Hematopoietic multipotent progenitor cell treated with erythropoietin and hydrocortisone succinate and interleukin-3 and kit ligand, for 4 days (in vitro differentiated cells): ENCODE data around the gene ZNF219.
A peak's percentile ranks its signal among the peaks of the same experiment; 100 is the strongest.

Experiments used
- DNase-seq: peaks from one replicate; pipeline ENCODE4 v3.0.0-alpha.2; 2015

ZNF219 gene

DNA sequence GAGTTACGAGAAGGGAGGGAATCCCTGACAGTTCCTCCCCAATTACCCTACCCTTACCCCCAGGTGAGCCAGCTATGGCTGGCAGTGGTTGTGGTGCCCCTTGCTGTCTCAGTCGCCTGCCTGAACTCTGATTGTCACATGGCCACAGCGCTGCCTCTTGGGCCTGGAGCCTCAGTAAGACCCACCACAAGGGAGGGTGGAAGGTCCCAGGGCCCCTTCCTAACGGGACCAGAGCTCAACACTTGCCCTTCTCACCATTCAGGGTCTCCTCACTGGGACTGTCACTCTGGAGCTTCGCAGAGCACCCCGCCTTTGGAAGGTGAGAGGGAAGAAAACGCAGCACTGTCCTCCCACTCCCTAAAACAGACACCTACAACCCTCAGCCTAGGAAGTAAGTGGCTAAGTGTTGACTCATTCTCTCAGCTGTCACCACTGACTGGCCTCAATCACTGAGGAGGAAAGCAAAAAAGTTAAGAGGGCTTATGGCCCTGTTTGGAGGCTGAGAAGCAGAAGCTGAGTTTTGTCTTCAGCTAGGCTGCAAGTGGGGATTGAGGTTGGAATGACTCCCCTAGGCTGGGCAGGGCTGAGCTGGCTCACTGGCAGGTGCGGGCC, 3.5 kb upstream of the ZNF219 start:
- DNase-seq: no peak

DNA sequence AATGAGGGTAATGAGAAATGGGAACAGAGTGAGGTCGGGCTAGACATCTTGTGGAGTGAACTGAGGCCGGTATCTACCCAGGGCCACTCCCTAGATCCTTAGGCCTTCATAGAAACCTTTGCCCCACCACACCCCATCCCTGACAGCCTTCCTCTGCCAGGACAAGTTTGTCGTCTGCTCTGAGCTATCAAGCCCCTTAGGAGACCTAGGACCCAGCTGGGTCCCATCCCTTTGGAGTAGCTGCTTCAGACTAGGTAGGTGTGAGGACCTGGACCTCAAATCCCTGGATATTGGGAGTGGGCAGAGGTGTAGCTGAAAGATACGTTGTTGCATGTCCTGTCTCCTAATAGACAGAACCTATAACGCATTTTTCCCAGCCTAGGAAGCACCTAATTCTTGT, 2.5 kb upstream of the ZNF219 start, which contains the start of gene TMEM253:
TMEM253 (plus strand) TSS at position 136 of the 400 bp plus-strand sequence. CDS start 278 bp downstream, outside the sequence.
- DNase-seq: no peak

GRCh38 chr14:21099596-21099985, 1.1 kb upstream of the ZNF219 start:
- DNase-seq: no peak

- no peak for DNase-seq
Measured at GRCh38 chr14:21098892-21099595, 589 bp upstream of the ZNF219 start.

DNA sequence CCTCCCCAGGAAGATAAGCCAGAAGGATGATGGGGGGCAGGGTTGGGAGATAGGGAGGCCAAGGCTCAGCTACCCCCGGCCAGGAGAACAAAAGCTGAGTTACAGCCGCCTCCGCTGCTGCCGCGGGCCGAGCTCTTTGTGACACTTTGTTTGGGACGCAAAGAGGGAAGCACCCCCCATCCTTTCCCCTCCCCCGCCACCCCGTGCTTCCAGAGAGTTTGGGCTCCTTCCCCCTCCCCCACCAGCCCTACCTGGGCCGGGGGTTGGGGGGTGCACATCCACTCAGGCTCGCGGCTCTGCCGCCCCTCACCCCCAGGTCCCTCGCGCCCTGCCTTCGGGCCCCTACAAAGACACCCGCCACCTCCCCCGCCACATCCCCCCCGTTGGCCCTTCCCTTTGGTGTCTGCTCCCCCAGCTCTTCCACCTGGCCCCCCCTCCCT, 799 bp downstream of the ZNF219 start:
- DNase-seq: peak; percentile 41

GRCh38 chr14:21096978-21097635, 1.3 kb downstream of the ZNF219 start:
- no peak for DNase-seq

DNA sequence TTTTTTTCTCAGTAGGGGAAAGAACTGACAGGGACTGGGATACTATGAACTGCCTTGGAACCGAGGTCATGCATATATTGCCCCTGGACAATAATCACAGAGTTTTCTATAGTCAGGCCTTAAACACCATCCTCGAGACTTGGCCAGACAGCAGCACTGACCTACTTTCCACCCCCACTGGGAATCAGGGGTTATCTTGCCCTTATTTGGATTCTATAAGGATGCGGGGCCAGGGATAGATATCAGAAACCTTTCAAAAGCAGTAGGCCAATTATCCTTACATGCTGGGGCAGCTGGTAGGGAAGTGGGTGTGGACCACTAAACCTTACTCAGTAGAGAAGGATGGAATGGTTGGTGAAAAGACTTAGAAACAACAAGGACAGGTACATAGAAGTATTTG, 2.0 kb downstream of the ZNF219 start:
- DNase-seq: no peak

DNA sequence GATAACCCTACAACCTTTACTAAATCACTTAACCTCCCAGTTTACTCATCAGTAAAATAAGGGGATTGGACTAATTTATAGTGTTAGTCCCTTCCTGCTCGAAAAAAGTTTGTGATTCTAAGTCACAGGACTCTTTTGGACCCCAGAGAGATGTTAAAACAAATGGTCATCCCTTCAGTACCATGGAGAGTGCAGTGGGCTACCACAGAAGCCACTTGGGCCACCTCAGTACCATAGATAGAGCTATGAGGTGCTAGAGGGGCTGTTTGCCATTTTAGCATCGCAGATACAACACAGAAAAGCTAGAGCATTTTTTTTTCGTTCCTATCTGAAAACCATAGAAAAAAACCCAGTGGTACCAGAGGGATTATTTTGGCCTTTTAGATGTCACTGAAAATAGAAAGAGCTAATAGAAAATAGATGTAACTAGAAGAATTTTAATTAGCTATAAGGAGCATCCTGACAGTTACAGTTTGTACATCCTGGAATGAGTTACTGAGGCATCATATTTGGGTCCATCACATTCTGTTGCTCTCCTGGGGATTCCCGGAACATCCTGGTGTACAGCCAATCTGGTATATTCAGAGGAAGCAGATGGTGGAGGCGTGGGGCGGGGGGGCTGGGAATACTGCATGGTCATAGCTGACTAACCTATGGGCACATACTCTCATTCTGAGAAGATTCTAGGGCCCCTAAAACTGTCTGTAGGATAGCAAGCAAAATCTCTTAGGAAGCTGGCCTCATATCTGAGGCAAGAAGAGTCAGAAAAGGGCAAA, 2.8 kb downstream of the ZNF219 start:
- DNase-seq: peak; percentile 35

- no peak for DNase-seq
Measured at GRCh38 chr14:21093769-21094681, 4.4 kb downstream of the ZNF219 start.

GRCh38 chr14:21093018-21093417, 5.4 kb downstream of the ZNF219 start:
- DNase-seq: no peak

DNA sequence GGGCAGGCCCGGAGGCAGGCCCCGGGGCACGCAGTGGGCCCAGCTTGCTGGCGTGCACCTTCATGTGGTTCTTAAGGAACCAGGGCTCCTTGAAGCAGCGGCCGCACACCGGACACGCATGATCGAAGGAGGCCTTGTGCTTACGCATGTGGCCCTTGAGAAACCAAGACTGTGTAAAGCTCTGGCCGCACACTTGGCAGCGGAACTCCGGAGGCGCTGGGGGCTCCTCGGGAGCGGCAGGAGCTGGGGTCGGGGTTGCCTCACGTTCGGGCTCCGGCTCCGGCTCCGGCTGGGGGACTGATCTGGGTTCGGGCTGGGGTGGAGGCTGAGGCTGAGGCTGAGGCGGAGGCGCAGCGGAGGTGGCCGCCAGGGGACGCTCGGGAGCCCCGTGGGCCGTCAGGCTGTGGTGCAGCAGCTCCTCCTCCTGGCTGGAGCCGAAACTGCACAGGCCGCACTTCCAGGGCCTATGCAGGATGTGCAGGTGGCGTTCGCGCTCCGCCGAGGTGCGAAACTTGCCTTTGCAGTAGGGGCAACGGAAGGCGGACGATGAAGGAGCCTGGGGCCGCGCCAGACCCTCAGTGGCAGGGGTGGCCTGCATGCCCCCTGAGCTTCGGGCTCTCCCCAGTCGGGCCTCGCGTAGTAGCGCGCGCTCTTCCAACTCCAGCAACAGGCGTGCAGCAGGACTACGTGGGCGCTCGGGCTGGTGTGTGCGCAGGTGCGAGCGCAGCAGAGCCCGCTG, 6.0 kb downstream of the ZNF219 start:
- peak; percentile 86 for DNase-seq

DNA sequence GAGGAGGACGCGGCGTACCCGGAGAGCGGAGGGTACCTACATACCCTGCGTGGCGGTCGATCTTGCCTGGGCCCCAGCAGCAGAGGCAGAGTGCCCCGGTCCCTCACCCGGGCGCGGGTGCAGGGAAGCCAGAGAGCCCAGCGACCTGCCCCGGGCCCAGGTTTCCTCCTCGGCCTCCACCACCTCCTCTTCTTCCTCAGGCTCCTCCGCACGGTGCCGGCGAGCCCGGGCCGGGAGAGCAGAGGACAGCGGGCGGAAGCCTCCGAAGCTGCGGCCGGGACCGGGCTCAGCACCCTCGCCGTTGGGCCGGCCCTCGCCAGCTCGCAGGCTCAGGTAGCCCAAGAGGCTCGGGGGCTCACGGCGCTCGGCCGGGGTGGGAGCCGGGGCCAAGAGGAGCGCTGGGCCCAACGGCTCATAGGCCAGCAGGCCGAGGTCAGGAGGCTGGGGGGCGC, 6.6 kb downstream of the ZNF219 start:
- no peak for DNase-seq

- DNase-seq: no peak
Measured at GRCh38 chr14:21090940-21091663, 7.4 kb downstream of the ZNF219 start.

DNA sequence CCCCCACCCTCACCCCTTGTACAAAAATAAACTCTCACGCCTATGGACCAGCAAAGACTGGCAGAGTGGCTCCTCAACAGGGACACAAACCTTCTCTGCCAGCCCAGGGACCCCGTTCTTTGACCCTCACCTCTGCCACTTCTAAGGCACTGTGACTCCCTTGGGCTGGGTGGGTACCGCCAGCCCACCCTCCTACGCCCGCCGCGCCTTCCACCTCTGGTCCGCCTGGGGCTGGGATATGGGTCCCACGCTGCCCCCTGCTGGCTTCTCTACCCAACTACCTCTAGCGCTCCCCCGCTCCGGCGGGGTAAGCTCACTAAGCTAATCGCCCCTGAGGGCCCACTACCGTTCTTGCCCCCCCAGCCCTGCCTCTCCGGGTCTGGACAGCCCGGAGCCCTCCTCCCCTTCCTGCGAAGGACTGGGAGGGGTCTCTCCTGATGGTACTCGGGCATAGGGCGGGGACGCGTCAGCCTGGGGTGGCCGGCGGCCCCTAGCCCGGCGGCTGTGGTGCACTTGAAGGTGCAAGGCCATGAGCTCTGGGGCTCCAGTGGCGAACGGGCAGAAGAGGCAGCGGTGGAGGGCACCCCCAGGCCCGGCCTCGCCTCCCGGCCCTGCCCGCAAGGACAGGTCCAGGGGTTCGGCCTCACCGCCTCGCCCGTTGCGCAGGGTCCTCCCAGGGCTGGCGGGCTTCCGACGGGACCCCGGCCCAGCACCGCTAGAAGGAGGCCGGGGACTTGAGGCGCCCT, 8.1 kb downstream of the ZNF219 start:
- DNase-seq: peak; percentile 56

- no peak for DNase-seq
Measured at GRCh38 chr14:21089877-21090193, 8.6 kb downstream of the ZNF219 start.

DNA sequence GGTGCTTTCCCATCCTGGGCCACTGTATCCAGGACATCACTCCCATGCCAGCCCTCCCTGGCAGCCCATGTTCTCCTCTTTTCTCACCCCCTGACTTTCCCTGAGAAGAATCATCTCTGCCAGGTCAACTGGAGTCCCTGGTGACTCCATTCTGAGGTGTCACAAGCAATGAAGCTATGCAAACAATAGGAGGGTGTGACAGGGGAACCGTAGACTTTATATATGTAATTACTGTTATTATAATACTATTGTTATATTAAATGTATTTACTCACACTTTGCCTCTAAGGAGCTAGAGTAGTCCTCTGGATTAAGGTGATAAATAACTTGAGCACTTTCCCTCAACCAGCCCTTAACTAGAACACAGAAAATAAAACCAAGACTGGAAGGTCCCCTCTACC, 9.2 kb downstream of the ZNF219 start:
- no peak for DNase-seq

- no peak for DNase-seq
Measured at GRCh38 chr14:21088687-21089086, 9.8 kb downstream of the ZNF219 start.

DNA sequence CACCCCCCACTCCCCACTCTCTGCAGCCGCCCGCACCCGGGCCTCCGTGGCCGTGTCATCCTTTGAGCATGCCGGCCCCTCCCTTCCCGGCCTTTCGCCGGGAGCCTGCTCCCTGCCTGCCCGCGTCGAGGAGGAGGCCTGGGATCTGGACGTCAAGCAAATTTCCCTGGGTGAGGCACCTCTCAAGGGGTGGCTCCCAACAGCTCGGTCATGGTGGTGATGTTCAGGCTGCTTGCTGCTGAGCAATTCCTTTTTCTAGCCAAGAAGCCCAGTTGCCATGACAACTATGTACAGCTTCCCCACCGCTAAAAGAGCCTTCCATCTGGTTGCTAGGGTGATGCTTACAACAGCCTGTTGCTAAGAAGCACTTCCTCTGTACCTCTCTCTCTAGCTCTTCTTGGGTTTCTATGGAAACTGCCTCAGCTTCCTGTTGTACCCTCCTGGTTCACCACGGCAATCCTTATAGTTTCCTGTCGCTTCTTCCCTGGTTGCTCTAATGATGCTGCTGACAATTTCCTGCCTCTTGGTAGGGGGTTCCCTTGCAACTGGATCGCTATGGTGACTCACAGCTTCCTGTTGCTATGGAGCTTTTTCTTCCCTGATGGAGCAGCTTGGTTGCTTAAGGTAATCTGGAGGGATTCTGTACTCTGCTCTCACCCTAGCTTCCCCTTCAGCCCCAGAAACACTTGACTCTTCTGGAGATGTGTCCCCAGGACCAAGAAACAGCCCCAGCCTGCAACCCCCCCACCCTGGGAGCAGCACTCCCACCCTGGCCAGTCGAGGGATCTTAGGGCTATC, 11.0 kb downstream of the ZNF219 start:
- DNase-seq: peak; percentile 84

DNA sequence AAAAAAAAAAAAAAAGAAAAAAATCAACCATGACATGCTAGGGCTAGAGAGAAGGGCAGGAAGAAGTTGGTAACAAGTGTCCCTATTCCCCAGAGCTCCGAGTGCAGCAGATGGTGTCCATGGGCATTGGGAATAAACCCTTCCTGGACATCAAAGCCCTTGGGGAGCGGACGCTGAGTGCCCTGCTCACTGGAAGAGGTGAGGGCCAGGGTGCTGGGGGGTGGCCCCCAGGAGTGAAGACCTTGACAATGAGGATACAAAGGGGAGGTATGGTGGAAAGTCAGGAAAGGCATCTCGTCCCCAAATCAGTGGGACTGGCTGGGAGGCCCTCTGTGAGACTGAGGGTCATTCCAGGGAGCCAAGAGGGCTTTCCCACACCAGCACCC, 11.6 kb downstream of the ZNF219 start:
- DNase-seq: no peak
